Smooth muscle cell (in vitro differentiated cells): Measurements from ENCODE around the gene DHRS11. TPM values are rescaled to one million over a fixed set of nuclear protein-coding genes. Genes with fewer than 3 reads are reported as not detected.

Source experiments
- DNase-seq: peaks from one replicate; lab custom pipeline; 2025; ENCODE audit not compliant: unreplicated experiment; lab: John Stamatoyannopoulos, UW
- H2AFZ ChIP-seq: fragments of 200-600 bp; sonication (generic); 2 replicates; pipeline ENCODE4 v1.6.0; 2016; ENCODE audit warnings: antibody characterized with exemption, low read depth, mild to moderate bottlenecking
- H3F3A ChIP-seq: fragments of 200-600 bp; sonication (generic); 2 replicates; pipeline ENCODE4 v1.6.0; 2017; ENCODE audit warnings: antibody characterized with exemption, low read depth
- H3K27ac ChIP-seq: fragments of 200-600 bp; sonication (generic); 2 replicates; pipeline ENCODE4 v1.5.1; 2016; ENCODE audit warnings: low read depth, mild to moderate bottlenecking
- H3K27me3 ChIP-seq: fragments of 200-600 bp; sonication (generic); 2 replicates; pipeline ENCODE4 v1.6.1; 2016; ENCODE audit warnings: low read depth, mild to moderate bottlenecking
- H3K36me3 ChIP-seq: fragments of 200-600 bp; sonication (generic); 2 replicates; pipeline ENCODE4 v1.5.1; 2016; ENCODE audit warnings: low read depth
- H3K4me1 ChIP-seq: fragments of 200-600 bp; sonication (generic); 2 replicates; pipeline ENCODE4 v1.5.1; 2016; ENCODE audit warnings: low read depth
- H3K4me2 ChIP-seq: fragments of 200-600 bp; sonication (generic); 2 replicates; pipeline ENCODE4 v1.6.0; 2016; ENCODE audit warnings: mild to moderate bottlenecking
- H3K4me3 ChIP-seq: fragments of 200-600 bp; sonication (generic); 2 replicates; pipeline ENCODE4 v1.5.1; 2016; ENCODE audit warnings: mild to moderate bottlenecking
- H3K79me2 ChIP-seq: fragments of 200-600 bp; sonication (generic); 2 replicates; pipeline ENCODE4 v1.6.0; 2016; ENCODE audit warnings: low read depth, mild to moderate bottlenecking
- H3K9ac ChIP-seq: fragments of 200-600 bp; sonication (generic); 2 replicates; pipeline ENCODE4 v1.6.0; 2016; ENCODE audit warnings: low read depth
- H3K9me3 ChIP-seq: fragments of 200-600 bp; sonication (generic); replicated peaks from 2 replicates; pipeline ENCODE4 v1.5.1; 2016; ENCODE audit warnings: low read depth
- H4K20me1 ChIP-seq: fragments of 200-600 bp; sonication (generic); 2 replicates; pipeline ENCODE4 v1.6.0; 2016; ENCODE audit warnings: low read depth
- CTCF ChIP-seq: fragments of 200-600 bp; sonication (generic); IDR thresholded peaks from 2 replicates; pipeline ENCODE4 v1.5.1; 2017; ENCODE audit warnings: borderline replicate concordance, mild to moderate bottlenecking, antibody characterized with exemption; ENCODE audit not compliant: insufficient read depth, poor library complexity, severe bottlenecking
- WGBS: methylation state at CpG from one replicate; pipeline ENCODE4 v1.1.7; 2016; ENCODE audit warnings: low lambda C conversion rate; 5-methylcytosine and 5-hydroxymethylcytosine counted together
- polyA plus RNA-seq: library from polyadenylated mRNA; unstranded; fragments of >200 nt; fragmentation: Nextera tagmentation; extraction: Ambion mirVana; gene quantifications from 2 replicates; pipeline ENCODE4 v1.2.1, GENCODE V29; 2016
- total RNA-seq: library from RNA; depleted of rRNA; stranded (reverse); fragments of >200 nt; gene quantifications from 2 replicates; pipeline ENCODE4 v1.2.3, GENCODE V29; 2014

DHRS11 gene
- total and polyA plus RNA-seq, 2 experiments from 2014 or later, result 3.1 to 9.4 TPM

- peaks cover 35% of the 10 kb centered on the region for H3K79me2 ChIP-seq
- H3K36me3 ChIP-seq, result peaks cover 24% of the 10 kb centered on the region
- H3K4me1 ChIP-seq, result no peaks in the 10 kb centered on the region
- H3K27ac ChIP-seq, result no peak overlapping the region
- DNase-seq, result no peak
- H3F3A ChIP-seq, result no peaks in the 10 kb centered on the region
- TF ChIP-seq CTCF, result no peak
- H3K4me2 ChIP-seq, result no peak overlapping the region
- no peaks in the 10 kb centered on the region for H3K9me3 ChIP-seq
- H4K20me1 ChIP-seq, result peaks cover 81% of the 10 kb centered on the region
- no peak overlapping the region for H3K9ac ChIP-seq
- no peak overlapping the region for H3K4me3 ChIP-seq
- no peaks in the 10 kb centered on the region for H3K27me3 ChIP-seq
- WGBS, result 97% methylated on average over 2 of the region's 2 CpGs
- H2AFZ ChIP-seq, result no peak overlapping the region
These were observed 13.0 kb upstream of the DHRS11 start for GRCh38 chr17:36578671-36579070.

GRCh38 chr17:36583787-36584186, 7.9 kb upstream of the DHRS11 start:
- DNase-seq, result no peak
- WGBS, result 100% methylated on average over 1 of the region's 1 CpG
- Histone ChIP-seq H3K4me1 (no peaks in the 10 kb centered on the region), H3K27ac (no peak overlapping the region), H3K9ac (no peak overlapping the region), H3K4me2 (no peak overlapping the region), H3F3A (peaks cover 14% of the 10 kb centered on the region), H3K4me3 (no peak overlapping the region), H2AFZ (no peak overlapping the region), H3K9me3 (no peaks in the 10 kb centered on the region), H3K79me2 (peaks cover 14% of the 10 kb centered on the region), H3K27me3 (no peaks in the 10 kb centered on the region), H4K20me1 (peaks cover 85% of the 10 kb centered on the region), H3K36me3 (peaks cover 33% of the 10 kb centered on the region)
- no peak for TF ChIP-seq CTCF

GRCh38 chr17:36586138-36586537, 5.5 kb upstream of the DHRS11 start:
- no peak overlapping the region for H3K9ac ChIP-seq
- no peak overlapping the region for H2AFZ ChIP-seq
- no peaks in the 10 kb centered on the region for H3K27me3 ChIP-seq
- H3K36me3 ChIP-seq, result peaks cover 17% of the 10 kb centered on the region
- H3K4me2 ChIP-seq, result no peak overlapping the region
- H3K9me3 ChIP-seq, result no peaks in the 10 kb centered on the region
- peaks cover 8% of the 10 kb centered on the region for H3K79me2 ChIP-seq
- no peak for TF ChIP-seq CTCF
- H3K27ac ChIP-seq, result no peak overlapping the region
- no peaks in the 10 kb centered on the region for H3K4me1 ChIP-seq
- peaks cover 37% of the 10 kb centered on the region for H3F3A ChIP-seq
- no peak for DNase-seq
- H3K4me3 ChIP-seq, result no peak overlapping the region
- H4K20me1 ChIP-seq, result peaks cover 90% of the 10 kb centered on the region
- 100% methylated on average over 2 of the region's 2 CpGs for WGBS

DNA sequence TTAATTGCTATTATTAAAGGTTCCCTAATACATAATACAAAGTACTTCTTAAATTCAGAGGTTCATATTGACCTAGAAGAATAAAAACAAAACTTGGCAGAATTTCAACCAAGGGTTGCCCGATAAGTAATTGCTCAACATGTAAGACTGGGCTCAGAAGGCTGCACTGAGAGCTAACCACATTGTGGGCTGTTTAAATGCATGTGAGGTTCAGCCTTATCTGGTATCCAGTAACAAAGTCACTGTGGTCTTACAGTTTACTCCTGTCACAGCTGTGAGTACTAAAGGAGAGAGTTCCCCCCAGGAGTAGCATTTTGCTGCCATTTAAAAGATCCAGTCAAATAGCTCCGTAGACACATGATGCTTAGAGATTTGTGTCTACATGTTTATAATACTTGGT, 1.6 kb upstream of the DHRS11 start:
- no peak overlapping the region for H3K4me3 ChIP-seq
- no peak overlapping the region for H3K27ac ChIP-seq
- H3K4me1 ChIP-seq, result peaks cover 15% of the 10 kb centered on the region
- H3K4me2 ChIP-seq, result no peak overlapping the region
- peaks cover 60% of the 10 kb centered on the region for H4K20me1 ChIP-seq
- 57% methylated on average over 2 of the region's 2 CpGs for WGBS
- no peaks in the 10 kb centered on the region for H3K27me3 ChIP-seq
- H3F3A ChIP-seq, result peaks cover 40% of the 10 kb centered on the region
- H3K79me2 ChIP-seq, result peaks cover 8% of the 10 kb centered on the region
- TF ChIP-seq CTCF, result no peak
- DNase-seq, result no peak
- no peak overlapping the region for H2AFZ ChIP-seq
- no peak overlapping the region for H3K9ac ChIP-seq
- H3K9me3 ChIP-seq, result no peaks in the 10 kb centered on the region
- H3K36me3 ChIP-seq, result peaks cover 13% of the 10 kb centered on the region
